ENCODE results near the gene SLC25A30. TPM values are rescaled to one million over a fixed set of nuclear protein-coding genes. Genes with fewer than 3 reads are reported as not detected.

SLC25A30 gene
- total RNA-seq, 1 experiment from 2014 or later, result 26.0 TPM

- intact Hi-C loops (cut with micrococcal nuclease; ENCODE audit: unreplicated experiment), result no loop called here
- CTCF ChIA-PET, result no interaction called here
- Histone ChIP-seq H3K9me3 (ENCODE audit: low read depth, low read length, poor library complexity, severe bottlenecking) (no peaks in the 10 kb centered on the region), H3K4me3 (ENCODE audit: low read depth, low read length, poor library complexity, severe bottlenecking) (no peak overlapping the region), H3K4me1 (ENCODE audit: insufficient read depth, low read length, poor library complexity, severe bottlenecking) (peaks cover 11% of the 10 kb centered on the region), H3K27me3 (replicated peaks; ENCODE audit: insufficient read depth, low read depth, low read length, poor library complexity) (no peaks in the 10 kb centered on the region), H3K27ac (ENCODE audit: low read depth, low read length, poor library complexity, severe bottlenecking) (no peak overlapping the region), H3K36me3 (ENCODE audit: insufficient read depth, low read length, poor library complexity, severe bottlenecking) (peaks cover 27% of the 10 kb centered on the region)
- no TSS peak for BruUV-seq (replicated peaks)
- no peak for TF ChIP-seq CTCF (conservative IDR thresholded peaks at IDR 0.05; ENCODE audit: low read depth, low read length)
- no peak for TF ChIP-seq EZH2 (IDR thresholded peaks at IDR 0.05; ENCODE audit: borderline replicate concordance, low read depth, low read length, poor library complexity, severe bottlenecking)
- DNase-seq (ENCODE audit: low spot score), result no peak
- POLR2A ChIA-PET (ENCODE audit: low non-redundant PET), result no interaction called here
Observed at GRCh38 chr13:45412274-45413049, 5.7 kb downstream of the SLC25A30 start.

GRCh38 chr13:45411631-45412030 is 6.5 kb downstream of the SLC25A30 start:
- no peak for DNase-seq (ENCODE audit: low spot score)
- Histone ChIP-seq H3K4me1 (ENCODE audit: insufficient read depth, low read length, poor library complexity, severe bottlenecking) (peaks cover 9% of the 10 kb centered on the region), H3K27ac (ENCODE audit: low read depth, low read length, poor library complexity, severe bottlenecking) (no peak overlapping the region), H3K27me3 (replicated peaks; ENCODE audit: insufficient read depth, low read depth, low read length, poor library complexity) (no peaks in the 10 kb centered on the region), H3K4me3 (ENCODE audit: low read depth, low read length, poor library complexity, severe bottlenecking) (no peak overlapping the region), H3K9me3 (ENCODE audit: low read depth, low read length, poor library complexity, severe bottlenecking) (no peaks in the 10 kb centered on the region), H3K36me3 (ENCODE audit: insufficient read depth, low read length, poor library complexity, severe bottlenecking) (peaks cover 31% of the 10 kb centered on the region)
- POLR2A ChIA-PET (ENCODE audit: low non-redundant PET), result interaction anchor here (0.5 kb wide), 1 partner anchor 201 kb away, joined by 5 read pairs; no protein-coding TSS in a partner anchor
- intact Hi-C loops (cut with micrococcal nuclease; ENCODE audit: unreplicated experiment), result no loop called here
- CTCF ChIA-PET, result no interaction called here
- no TSS peak for BruUV-seq (replicated peaks)
- TF ChIP-seq CTCF (conservative IDR thresholded peaks at IDR 0.05; ENCODE audit: low read depth, low read length), result no peak
- TF ChIP-seq EZH2 (IDR thresholded peaks at IDR 0.05; ENCODE audit: borderline replicate concordance, low read depth, low read length, poor library complexity, severe bottlenecking), result no peak

- peaks cover 5% of the 10 kb centered on the region for H3K4me1 ChIP-seq (ENCODE audit: insufficient read depth, low read length, poor library complexity, severe bottlenecking)
- H3K4me3 ChIP-seq (ENCODE audit: low read depth, low read length, poor library complexity, severe bottlenecking), result no peak overlapping the region
- DNase-seq (ENCODE audit: low spot score), result no peak
- BruUV-seq (replicated peaks), result no TSS peak
- H3K27me3 ChIP-seq (replicated peaks; ENCODE audit: insufficient read depth, low read depth, low read length, poor library complexity), result no peaks in the 10 kb centered on the region
- no peaks in the 10 kb centered on the region for H3K9me3 ChIP-seq (ENCODE audit: low read depth, low read length, poor library complexity, severe bottlenecking)
- intact Hi-C loops (cut with micrococcal nuclease; ENCODE audit: unreplicated experiment), result no loop called here
- CTCF ChIA-PET, result no interaction called here
- no peak overlapping the region for H3K27ac ChIP-seq (ENCODE audit: low read depth, low read length, poor library complexity, severe bottlenecking)
- H3K36me3 ChIP-seq (ENCODE audit: insufficient read depth, low read length, poor library complexity, severe bottlenecking), result peaks cover 31% of the 10 kb centered on the region
- TF ChIP-seq CTCF (conservative IDR thresholded peaks at IDR 0.05; ENCODE audit: low read depth, low read length) (no peak), EZH2 (IDR thresholded peaks at IDR 0.05; ENCODE audit: borderline replicate concordance, low read depth, low read length, poor library complexity, severe bottlenecking) (no peak)
- POLR2A ChIA-PET (ENCODE audit: low non-redundant PET), result interaction anchor here (0.5 kb wide), 1 partner anchor 202 kb away, joined by 5 read pairs; no protein-coding TSS in a partner anchor
Observed at GRCh38 chr13:45411221-45411620, 7.0 kb downstream of the SLC25A30 start.
